Stimulated activated CD8-positive, alpha-beta memory T cell treated with anti-CD3 and anti-CD28 coated beads, Interleukin-4, amount 100 ng/mL, for 24 hours (primary cell): ENCODE data around the gene KIR2DL4.
"Not testable (repeated sequence)": the region's sequence is repeated elsewhere in the genome, so short reads cannot be mapped to it uniquely, and the experiment has no call there.

ENCODE experiments used
- DNase-seq: peaks from one replicate; pipeline ENCODE4 v3.0.0-alpha.2; 2020; ENCODE audit warnings: low read depth

Gene KIR2DL4

DNA sequence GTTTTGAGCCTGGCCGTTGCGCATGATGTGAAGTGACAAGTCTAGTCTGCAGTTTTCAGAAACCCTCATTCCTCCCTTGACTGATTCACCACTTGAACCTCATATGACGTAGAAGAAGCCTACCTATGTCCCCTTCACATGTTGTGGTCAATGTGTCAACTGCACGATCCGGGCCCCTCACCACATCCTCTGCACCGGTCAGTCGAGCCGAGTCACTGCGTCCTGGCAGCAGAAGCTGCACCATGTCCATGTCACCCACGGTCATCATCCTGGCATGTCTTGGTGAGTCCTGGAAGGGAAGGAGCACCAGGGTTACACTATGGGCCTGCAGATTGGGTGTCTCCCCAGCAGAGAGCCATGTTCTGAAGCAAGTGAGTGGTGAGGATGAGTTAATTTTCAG is at the start of gene KIR2DL4:
Gene KIR2DL4, plus strand, starts transcription at position 201 of the 400 bp plus-strand sequence. Its CDS starts 42 bp downstream, at position 243.
- no peak for DNase-seq

DNA sequence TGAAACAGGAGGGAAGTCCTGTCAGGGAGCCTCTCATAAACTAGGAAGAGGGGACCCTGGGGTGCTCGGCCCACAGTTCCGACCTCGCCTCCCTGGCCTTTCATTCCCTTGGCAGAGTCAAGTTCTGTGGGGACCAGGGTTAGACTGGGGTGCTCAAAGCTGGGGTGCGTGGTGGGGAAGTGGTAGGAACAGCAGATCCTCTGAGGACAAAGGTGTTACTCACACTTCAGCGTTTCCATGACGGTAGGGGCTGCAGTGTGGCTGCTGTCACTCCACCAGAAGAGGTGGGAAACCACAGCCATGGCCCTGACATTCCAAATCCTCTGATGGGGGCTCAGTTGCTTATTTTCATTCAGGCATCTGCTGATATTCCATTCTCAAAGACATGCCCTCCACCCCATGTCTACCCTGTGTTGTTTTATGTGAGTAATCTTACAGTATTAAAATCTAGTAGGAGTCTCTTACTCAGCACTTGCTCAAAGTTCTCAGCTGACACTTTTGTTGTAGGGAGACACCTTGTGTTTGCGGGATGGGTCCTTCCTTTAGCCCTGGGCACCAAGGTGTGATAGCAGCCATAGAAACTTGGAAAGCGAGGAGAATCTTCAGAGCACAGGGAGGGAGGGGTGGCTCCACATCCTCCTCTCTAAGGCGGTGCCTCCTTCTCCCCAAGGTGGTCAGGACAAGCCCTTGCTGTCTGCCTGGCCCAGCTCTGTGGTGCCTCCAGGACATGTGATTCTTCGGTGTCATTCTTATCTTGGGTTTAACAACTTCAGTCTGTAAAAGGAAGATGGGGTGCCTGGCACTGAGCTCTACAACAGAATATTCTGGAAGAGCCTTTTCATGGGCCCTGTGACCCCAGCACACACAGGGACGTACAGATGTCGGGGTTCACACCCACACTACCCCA is 47.0 kb upstream of the KIR2DL4 start:
- DNase-seq, result not testable (repeated sequence)

DNA sequence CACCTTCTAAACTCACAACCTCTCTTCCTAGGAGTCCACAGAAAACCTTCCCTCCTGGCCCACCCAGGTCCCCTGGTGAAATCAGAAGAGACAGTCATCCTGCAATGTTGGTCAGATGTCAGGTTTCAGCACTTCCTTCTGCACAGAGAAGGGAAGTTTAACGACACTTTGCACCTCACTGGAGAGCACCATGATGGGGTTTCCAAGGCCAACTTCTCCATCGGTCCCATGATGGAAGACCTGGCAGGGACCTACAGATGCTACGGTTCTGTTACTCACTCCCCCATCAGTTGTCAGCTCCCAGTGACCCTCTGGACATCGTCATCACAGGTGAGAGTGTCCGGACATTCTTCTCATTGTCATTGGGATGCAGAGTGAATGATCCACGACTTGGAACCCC is 44.8 kb upstream of the KIR2DL4 start:
- DNase-seq, result not testable (repeated sequence)

DNA sequence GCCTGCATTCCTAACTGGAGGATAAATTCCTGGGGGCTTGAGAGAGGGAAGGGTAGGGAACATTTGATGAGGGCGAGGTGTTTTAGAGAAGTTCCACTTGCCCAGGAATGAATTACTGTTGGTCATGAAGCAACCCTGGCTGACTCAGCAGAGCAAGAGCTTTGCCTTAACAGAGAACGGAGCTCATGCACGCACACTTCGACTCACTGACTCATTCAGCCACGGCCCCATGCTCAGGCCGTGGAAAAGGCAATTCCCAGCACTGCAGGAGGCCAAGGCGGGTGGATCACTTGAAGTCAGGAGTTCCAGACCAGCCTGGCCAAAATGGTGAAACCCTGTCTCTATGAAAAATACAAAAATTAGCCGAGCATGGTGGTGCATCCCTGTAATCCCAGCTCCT is 39.2 kb upstream of the KIR2DL4 start:
- DNase-seq, result not testable (repeated sequence)

DNA sequence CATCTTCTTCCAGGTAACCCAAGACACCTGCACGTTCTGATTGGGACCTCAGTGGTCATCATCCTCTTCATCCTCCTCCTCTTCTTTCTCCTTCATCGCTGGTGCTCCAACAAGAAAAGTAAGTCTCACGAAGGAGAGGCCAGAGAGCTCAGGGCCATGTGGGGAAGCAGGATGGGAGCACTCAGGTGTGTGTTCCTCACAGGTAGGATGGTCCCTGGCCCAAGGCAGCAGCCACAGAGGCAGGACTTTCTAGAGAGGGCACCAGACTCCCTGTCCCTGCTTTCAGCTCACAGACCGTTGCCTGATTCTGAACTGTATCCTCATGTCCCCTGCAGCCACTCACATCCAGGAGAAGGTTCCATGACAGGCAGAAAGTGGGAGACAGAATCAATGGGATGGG is 36.9 kb upstream of the KIR2DL4 start:
- not testable (repeated sequence) for DNase-seq

DNA sequence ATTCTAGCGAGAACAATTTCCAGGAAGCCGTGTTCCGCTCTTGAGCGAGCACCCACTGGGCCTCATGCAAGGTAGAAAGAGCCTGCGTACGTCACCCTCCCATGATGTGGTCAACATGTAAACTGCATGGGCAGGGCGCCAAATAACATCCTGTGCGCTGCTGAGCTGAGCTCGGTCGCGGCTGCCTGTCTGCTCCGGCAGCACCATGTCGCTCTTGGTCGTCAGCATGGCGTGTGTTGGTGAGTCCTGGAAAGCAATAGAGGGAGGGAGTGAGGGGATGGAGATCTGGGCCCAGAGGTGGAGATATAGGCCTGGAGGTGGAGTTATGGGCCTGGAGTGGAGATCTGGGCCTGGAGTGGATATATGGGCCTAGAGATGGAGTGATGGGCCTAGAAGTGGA is 33.8 kb upstream of the KIR2DL4 start, which contains the start of gene KIR2DL1:
Gene KIR2DL1, plus strand, starts transcription at position 148 of the 400 bp plus-strand sequence. Its CDS starts 58 bp downstream, at position 206.
- DNase-seq, result not testable (repeated sequence)

DNA sequence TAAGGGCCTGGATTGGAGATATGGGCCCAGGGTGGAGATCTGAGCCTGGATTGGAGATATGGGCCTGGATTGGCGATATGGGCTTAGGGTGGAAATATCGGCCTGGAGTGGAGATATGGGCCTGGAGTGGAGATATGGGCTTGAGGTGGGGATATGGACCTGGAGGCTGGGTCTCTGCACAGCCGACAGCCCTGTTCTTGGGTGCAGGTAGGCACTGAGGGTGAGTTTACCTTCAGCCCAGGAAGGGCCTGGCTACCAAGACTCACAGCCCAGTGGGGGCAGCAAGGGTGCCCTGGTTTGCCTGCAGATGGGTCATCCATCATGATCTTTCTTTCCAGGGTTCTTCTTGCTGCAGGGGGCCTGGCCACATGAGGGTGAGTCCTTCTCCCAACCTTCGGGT is 32.9 kb upstream of the KIR2DL4 start:
- DNase-seq, result not testable (repeated sequence)

DNA sequence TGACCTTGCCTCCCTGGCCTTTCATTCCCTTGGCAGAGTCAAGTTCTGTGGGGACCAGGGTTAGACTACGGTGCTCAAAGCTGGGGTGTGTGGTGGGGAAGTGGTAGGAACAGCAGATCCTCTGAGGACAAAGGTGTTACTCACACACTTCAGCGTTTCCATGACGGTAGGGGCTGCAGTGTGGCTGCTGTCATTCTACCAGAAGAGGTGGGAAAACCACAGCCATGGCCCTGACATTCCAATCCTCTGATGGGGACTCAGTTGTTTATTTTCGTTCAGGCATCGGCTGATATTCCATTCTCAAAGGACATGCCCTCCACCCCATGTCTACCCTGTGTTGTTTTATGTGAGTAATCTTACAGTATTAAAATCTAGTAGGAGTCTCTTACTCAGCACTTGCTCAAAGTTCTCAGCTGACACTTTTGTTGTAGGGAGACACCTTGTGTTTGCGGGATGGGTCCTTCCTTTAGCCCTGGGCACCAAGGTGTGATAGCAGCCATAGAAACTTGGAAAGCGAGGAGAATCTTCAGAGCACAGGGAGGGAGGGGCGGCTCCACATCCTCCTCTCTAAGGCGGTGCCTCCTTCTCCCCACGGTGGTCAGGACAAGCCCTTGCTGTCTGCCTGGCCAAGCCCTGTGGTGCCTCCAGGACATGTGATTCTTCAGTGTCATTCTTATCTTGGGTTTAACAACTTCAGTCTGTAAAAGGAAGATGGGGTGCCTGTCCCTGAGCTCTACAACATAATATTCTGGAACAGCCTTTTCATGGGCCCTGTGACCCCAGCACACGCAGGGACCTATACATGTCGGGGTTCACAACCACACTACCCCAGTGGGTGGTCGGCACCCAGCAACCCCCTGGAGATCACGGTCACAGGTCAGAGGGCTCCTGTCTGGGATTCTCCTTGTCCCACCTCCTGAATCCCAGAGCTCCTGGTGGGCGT is 32.1 kb upstream of the KIR2DL4 start:
- DNase-seq, result not testable (repeated sequence)

DNA sequence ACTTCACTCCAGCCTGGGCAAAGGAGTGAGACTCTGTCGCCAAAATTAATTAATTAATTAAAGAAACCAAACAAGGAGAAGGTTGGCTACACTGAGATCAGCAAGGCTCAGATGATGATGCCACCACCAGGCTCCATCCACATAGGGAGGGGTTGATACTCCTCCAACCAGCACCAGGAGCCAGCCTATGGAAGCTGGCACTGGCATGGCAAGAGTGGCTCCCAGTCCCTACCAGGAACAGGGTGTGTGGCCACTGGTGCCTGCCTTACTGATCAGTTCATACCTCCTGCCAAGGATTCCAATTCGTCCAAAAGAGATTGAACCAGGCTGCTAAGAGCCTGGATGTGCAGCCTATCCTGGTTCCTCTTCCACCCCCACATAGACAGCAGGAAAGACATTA is 30.7 kb upstream of the KIR2DL4 start:
- not testable (repeated sequence) for DNase-seq

DNA sequence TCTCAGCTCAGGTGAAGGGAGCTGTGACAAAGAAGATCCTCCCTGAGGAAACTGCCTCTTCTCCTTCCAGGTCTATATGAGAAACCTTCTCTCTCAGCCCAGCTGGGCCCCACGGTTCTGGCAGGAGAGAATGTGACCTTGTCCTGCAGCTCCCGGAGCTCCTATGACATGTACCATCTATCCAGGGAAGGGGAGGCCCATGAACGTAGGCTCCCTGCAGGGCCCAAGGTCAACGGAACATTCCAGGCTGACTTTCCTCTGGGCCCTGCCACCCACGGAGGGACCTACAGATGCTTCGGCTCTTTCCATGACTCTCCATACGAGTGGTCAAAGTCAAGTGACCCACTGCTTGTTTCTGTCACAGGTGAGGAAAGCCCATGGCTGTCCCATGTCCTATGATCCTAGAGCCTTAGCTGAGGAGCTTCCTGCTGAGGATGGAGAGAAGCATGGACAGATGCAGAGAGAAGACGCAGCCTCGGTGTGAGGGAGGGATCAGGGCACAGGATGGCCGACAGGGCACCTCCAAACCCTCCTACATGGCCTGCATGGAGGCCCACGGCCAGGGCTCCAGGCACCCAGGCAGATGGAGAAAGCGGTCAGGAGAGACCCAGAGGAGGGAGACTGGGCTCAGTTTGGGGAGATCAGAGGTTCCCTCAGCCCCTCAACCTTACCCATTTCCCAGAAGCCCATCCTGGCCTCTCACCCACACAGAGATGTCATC is 28.2 kb upstream of the KIR2DL4 start:
- not testable (repeated sequence) for DNase-seq

DNA sequence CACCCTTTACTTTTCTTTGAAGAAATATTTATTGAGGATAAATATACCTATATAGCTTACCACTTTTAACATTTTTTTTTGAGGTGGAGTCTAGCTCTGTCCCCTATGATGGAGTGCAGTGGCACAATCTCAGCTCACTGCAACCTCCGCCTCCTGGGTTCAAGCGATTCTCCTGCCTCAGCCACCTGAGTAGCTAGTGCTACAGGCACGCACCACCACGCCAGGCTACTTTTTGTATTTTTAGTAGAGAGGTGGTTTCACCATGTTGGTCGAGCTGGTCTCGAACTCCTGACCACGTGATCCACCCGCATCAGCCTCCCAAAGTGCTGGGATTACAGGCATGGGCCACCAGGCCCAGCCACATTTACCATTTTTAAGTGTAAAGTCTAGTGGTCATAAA is 27.6 kb upstream of the KIR2DL4 start:
- DNase-seq, result not testable (repeated sequence)

DNA sequence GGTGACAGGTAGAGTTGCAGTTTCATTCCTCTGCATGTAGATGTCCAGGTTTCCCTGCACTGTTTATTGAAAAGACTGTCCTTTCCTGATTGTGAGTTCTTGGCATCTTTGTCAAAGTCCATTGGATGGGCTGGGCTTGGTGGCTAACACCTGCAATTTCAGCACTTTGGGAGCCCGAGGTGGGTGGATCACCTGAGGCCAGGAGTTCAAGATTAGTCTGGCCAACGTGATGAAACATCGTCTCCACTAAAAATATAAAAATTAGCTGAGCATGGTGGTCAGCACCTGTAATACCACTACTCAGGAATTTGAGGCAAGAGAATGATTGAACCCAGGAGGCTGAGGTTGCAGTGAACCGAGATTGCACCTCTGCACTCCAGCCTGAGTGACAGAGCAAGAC is 25.6 kb upstream of the KIR2DL4 start:
- not testable (repeated sequence) for DNase-seq

DNA sequence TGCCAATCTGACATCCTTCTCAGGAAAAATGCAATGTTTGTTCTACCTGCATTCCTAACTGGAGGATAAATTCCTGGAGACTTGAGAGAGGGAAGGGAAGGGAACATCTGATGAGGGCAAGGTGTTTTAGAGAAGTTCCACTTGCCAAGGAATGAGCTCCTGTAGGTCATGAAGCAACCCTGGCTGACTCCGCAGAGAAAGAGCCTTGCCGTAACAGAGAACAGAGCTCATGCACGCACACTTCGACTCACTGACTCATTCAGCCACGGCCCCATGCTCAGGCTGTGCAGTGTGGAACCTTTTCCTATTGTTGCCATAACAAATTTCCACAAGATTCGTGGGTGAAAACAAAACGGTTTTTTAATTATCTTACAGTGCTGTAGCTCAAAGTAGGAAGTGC is 24.5 kb upstream of the KIR2DL4 start:
- not testable (repeated sequence) for DNase-seq

DNA sequence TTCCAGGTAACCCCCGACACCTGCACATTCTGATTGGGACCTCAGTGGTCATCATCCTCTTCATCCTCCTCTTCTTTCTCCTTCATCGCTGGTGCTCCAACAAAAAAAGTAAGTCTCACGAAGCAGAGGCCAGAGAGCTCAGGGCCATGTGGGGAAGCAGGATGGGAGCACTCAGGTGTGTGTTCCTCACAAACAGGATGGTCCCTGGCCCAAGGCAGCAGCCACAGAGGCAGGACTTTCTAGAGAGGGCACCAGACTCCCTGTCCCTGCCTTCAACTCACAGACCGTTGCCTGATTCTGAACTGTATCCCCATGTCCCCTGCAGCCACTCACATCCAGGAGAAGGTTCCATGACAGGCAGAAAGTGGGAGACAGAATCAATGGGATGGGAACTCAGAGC is 20.5 kb upstream of the KIR2DL4 start:
- not testable (repeated sequence) for DNase-seq

DNA sequence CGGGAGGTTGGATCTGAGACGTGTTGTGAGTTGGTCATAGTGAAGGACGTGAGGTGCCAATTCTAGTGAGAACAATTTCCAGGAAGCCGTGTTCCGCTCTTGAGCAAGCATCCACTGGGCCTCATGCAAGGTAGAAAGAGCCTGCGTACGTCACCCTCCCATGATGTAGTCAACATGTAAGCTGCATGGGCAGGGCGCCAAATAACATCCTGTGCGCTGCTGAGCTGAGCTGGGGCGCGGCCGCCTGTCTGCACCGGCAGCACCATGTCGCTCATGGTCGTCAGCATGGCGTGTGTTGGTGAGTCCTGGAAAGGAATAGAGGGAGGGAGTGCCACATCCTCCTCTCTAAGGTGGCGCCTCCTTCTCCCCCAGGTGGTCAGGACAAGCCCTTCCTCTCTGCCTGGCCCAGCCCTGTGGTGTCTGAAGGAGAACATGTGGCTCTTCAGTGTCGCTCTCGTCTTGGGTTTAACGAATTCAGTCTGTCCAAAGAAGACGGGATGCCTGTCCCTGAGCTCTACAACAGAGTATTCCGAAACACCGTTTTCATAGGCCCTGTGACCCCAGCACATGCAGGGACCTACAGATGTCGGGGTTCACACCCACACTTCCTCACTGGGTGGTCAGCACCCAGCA is 17.2 kb upstream of the KIR2DL4 start:
- not testable (repeated sequence) for DNase-seq

DNA sequence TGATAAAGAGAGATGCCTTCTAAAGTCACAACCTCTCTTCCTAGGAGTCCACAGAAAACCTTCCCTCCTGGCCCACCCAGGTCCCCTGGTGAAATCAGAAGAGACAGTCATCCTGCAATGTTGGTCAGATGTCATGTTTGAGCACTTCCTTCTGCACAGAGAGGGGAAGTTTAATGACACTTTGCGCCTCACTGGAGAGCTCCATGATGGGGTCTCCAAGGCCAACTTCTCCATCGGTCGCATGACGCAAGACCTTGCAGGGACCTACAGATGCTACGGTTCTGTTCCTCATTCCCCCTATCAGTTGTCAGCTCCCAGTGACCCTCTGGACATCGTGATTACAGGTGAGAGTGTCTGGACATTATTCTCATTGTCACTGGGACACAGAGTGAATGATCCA is 15.3 kb upstream of the KIR2DL4 start:
- DNase-seq, result not testable (repeated sequence)

DNA sequence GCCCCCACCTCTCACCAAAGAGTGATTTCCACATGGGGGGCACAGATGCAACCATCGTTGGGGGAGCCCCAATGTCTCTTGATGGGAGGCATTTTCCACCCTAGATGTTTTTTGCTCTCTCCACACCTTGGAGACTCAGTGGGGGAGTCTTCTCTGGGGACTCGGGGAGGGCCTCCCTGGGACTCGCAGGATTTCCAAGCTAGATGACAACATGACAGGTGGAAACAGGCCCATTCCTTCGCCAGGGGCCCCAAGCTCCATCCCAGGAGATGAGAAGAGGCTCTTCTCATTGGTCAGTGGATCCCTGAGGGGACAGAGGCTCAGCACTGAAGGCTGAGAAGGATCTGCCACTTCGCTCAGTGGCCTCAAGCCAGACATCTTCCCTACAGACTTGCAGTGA is 12.7 kb upstream of the KIR2DL4 start:
- no peak for DNase-seq

DNA sequence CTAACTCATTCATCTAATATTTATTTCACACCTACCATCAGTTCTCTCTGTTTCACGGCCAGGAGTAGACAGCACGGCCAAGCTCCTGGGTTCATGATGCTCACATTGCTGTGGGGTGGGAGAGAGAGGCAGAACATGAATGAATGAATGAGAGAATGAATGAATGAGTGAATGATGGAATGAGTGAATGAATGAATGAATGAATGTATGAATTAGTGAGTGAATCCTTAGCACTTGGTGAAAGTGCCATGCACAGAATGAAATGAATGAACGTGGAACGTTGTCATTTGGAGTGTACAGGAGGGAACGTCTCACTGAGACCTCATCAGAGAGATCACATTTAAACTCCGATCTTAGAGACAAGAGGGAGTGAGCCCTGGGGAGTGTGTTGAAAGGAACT is 11.9 kb upstream of the KIR2DL4 start:
- no peak for DNase-seq

DNA sequence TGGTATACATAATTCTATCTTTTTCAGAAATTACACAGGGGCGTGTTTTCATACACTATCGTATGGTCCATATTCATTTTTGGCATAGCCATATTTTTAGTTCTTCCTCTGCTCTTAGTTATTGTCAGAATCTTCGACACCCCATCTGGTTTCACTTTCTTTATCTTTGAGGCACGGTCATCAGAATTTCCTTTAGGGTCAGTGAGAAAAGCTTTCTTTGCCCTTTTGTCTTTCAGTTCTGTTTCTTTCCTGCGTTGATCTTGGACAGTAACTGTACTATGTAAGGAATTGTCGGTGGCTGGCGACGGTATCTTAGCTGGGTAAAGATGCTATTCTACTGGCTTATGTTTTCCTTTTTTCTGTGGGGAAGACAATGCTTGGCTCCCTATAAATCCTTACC is 10.6 kb upstream of the KIR2DL4 start:
- DNase-seq, result no peak

DNA sequence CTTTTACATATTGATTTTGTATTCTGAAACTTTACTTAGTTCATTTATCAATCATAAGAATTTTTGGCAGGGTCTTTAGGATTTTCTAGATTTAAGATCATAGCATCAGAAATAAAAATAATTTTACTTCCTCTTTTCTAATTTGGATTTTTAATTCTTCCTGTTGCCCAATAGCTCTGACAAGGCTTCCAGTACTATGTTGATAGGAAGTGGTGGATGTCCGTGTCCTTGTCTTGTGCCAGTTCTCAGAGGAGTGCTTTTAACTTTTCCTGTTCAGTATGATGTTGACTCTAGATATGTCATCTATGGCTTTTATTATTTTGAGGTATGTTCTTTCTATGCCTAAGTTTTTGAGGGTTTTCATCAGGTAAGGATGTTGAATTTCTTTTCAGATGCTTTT is 7.7 kb upstream of the KIR2DL4 start:
- no peak for DNase-seq

DNA sequence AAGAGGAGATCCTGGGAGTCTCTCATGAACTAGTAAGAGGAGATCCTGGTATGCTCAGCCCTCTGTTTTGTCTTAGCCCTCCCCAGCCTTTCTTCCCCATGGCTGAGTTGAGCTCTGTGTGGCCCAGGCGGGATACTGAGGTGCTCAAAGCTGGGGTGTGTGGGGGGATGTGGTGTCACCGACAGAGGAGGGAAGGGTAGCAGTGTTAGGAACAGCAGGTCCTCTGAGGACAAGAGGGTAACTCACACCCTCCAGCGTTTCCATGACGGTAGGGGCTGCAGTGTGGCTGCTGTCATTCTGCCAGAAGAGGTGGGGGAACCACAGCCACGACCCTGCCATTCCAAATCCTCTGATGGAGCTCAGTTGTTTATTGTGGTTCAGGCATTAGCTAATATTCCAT is 691 bp downstream of the KIR2DL4 start:
- DNase-seq, result peak; percentile 8
